IMR-90 (cell line): ENCODE data around the gene RAB25. TPM values are rescaled to one million over a fixed set of nuclear protein-coding genes. Genes with fewer than 3 reads are reported as not detected.
A peak's percentile ranks its signal among the peaks of the same experiment; 100 is the strongest.

Experiments
- ATAC-seq: fragments of 200-7000 bp; cut with Tn5 transposase; 2 replicates; pipeline ENCODE4 v1.9.1; 2020; ENCODE audit warnings: low read depth, mild to moderate bottlenecking, moderate library complexity
- BruUV-seq: library from RNA; stranded (reverse); fragments of 400-500 nt; replicated peaks from 2 replicates; lab custom pipeline; 2021; lab: Mats Ljungman, UMichigan
- CTCF ChIA-PET: fragments of 300-600 bp; formaldehyde crosslinking; extraction: SDS; loops from one replicate; lab custom pipeline; 2021; ENCODE audit warnings: antibody characterized with exemption; lab: Yijun Ruan, JAX
- POLR2A ChIA-PET: fragments of 300-600 bp; sonication (Branson Sonifier 250); formaldehyde crosslinking; loops from one replicate; lab custom pipeline; 2022; ENCODE audit warnings: antibody characterized with exemption; ENCODE audit not compliant: unreplicated experiment; lab: Charles Lee
- DNase-seq: peaks from one replicate; pipeline ENCODE4 v3.0.0; 2013
- H2AFZ ChIP-seq: replicated peaks from 2 replicates; pipeline ENCODE3; 2013; ENCODE audit warnings: low read length, mild to moderate bottlenecking; ENCODE audit not compliant: poor library complexity
- H2AK5ac ChIP-seq: 2 replicates; pipeline ENCODE4 v1.6.1; 2013; ENCODE audit warnings: low read depth, low read length, inconsistent platforms
- H2AK9ac ChIP-seq: replicated peaks from 2 replicates; pipeline ENCODE3; 2013; ENCODE audit warnings: mild to moderate bottlenecking, low read depth, low read length, moderate library complexity; ENCODE audit not compliant: poor library complexity
- H2BK120ac ChIP-seq: 2 replicates; pipeline ENCODE4 v1.6.1; 2013; ENCODE audit warnings: low read depth, low read length, inconsistent platforms
- H2BK15ac ChIP-seq: 3 replicates; pipeline ENCODE4 v1.6.1; 2013; ENCODE audit warnings: low read depth, low read length, inconsistent platforms
- H2BK20ac ChIP-seq: 2 replicates; pipeline ENCODE4 v1.6.1; 2013; ENCODE audit warnings: low read depth, mild to moderate bottlenecking, inconsistent platforms, low read length, moderate library complexity
- H2BK5ac ChIP-seq: 2 replicates; pipeline ENCODE4 v1.6.1; 2013; ENCODE audit warnings: mild to moderate bottlenecking, low read depth, low read length, inconsistent platforms; ENCODE audit not compliant: poor library complexity, severe bottlenecking
- H3K14ac ChIP-seq: replicated peaks from 2 replicates; pipeline ENCODE4 v1.6.1; 2013; ENCODE audit warnings: low read depth, low read length, inconsistent platforms
- H3K18ac ChIP-seq: 2 replicates; pipeline ENCODE4 v1.6.1; 2013; ENCODE audit warnings: low read depth, low read length, control low read depth
- H3K23ac ChIP-seq: 2 replicates; pipeline ENCODE4 v1.6.1; 2013; ENCODE audit warnings: low read depth, low read length, inconsistent platforms
- H3K27ac ChIP-seq: 2 replicates; pipeline ENCODE4 v1.5.1; 2013; ENCODE audit warnings: mild to moderate bottlenecking, control low read depth, low read length; ENCODE audit not compliant: insufficient read depth
- H3K27me3 ChIP-seq: 2 replicates; pipeline ENCODE4 v1.6.1; 2013; ENCODE audit warnings: low read length; ENCODE audit not compliant: control insufficient read depth, insufficient read depth
- H3K36me3 ChIP-seq: 2 replicates; pipeline ENCODE4 v1.6.1; 2013; ENCODE audit warnings: low read length, mixed read lengths; ENCODE audit not compliant: control insufficient read depth, insufficient read depth
- H3K4ac ChIP-seq: 2 replicates; pipeline ENCODE4 v1.6.1; 2013; ENCODE audit warnings: low read depth, low read length, inconsistent platforms
- H3K4me1 ChIP-seq: 2 replicates; pipeline ENCODE4 v1.6.1; 2013; ENCODE audit warnings: low read length, mixed read lengths; ENCODE audit not compliant: control insufficient read depth, insufficient read depth
- H3K4me2 ChIP-seq: 2 replicates; pipeline ENCODE4 v1.6.1; 2013; ENCODE audit warnings: low read depth, mild to moderate bottlenecking, control low read depth, low read length, moderate library complexity
- H3K4me3 ChIP-seq: 2 replicates; pipeline ENCODE4 v1.5.1; 2013; ENCODE audit warnings: low read depth, mild to moderate bottlenecking, control low read depth, low read length, moderate library complexity; ENCODE audit not compliant: insufficient read depth
- H3K56ac ChIP-seq: 2 replicates; pipeline ENCODE4 v1.6.1; 2013; ENCODE audit warnings: low read length, inconsistent platforms; ENCODE audit not compliant: insufficient read depth; ENCODE audit errors: extremely low read depth
- H3K79me1 ChIP-seq, 2 experiments: 2 replicates each; pipeline ENCODE4 v1.6.1; 2013; ENCODE audit warnings: low read length in 2 of 2, inconsistent platforms in 1 of 2, low read depth in 1 of 2
- H3K9ac ChIP-seq: 2 replicates; pipeline ENCODE4 v1.6.1; 2013; ENCODE audit warnings: low read depth, low read length, control low read depth
- H3K9me1 ChIP-seq: 2 replicates; pipeline ENCODE4 v1.6.1; 2013; ENCODE audit warnings: low read length, inconsistent platforms; ENCODE audit not compliant: insufficient read depth
- H3K9me3 ChIP-seq: 2 replicates; pipeline ENCODE4 v1.6.1; 2013; ENCODE audit warnings: low read length; ENCODE audit not compliant: control insufficient read depth, insufficient read depth
- H4K20me1 ChIP-seq: 2 replicates; pipeline ENCODE4 v1.6.1; 2013; ENCODE audit warnings: low read length, inconsistent platforms; ENCODE audit not compliant: insufficient read depth
- H4K5ac ChIP-seq: 2 replicates; pipeline ENCODE4 v1.6.1; 2013; ENCODE audit warnings: mild to moderate bottlenecking, low read depth, low read length, control low read depth
- H4K8ac ChIP-seq, 2 experiments: 2 replicates each; pipeline ENCODE4 v1.6.1; 2013; ENCODE audit warnings: low read depth in 2 of 2, low read length in 2 of 2, control low read depth in 1 of 2, inconsistent platforms in 1 of 2
- H4K91ac ChIP-seq: 2 replicates; pipeline ENCODE4 v1.6.1; 2013; ENCODE audit warnings: low read depth, low read length, inconsistent platforms; ENCODE audit not compliant: insufficient read depth
- CEBPB ChIP-seq: IDR thresholded peaks from 2 replicates; pipeline ENCODE4 v1.6.1; 2012; ENCODE audit warnings: low read depth, low read length, improper control_type of control experiment
- MAFK ChIP-seq: IDR thresholded peaks from 2 replicates; pipeline ENCODE4 v1.6.1; 2012; ENCODE audit warnings: low read depth, low read length, improper control_type of control experiment
- POLR2A ChIP-seq: IDR thresholded peaks from 2 replicates; pipeline ENCODE4 v1.6.1; 2012; ENCODE audit warnings: mild to moderate bottlenecking, low read depth, low read length
- WGBS, 2 experiments: methylation state at CpG; one replicate each; pipeline versions ENCODE4 v1.1.5 to v1.1.7; 2013; ENCODE audit warnings: missing lambda C conversion rate in 2 of 2; ENCODE audit not compliant: insufficient read length in 1 of 2; ENCODE audit errors: extremely low coverage in 2 of 2; 5-methylcytosine and 5-hydroxymethylcytosine counted together
- dilution Hi-C: fragments of 300-500 bp; cut with HindIII; formaldehyde crosslinking; loops from one replicate; pipeline ENCODE4 v1.14.3; 2018; ENCODE audit warnings: low sequenced_read_pairs; ENCODE audit not compliant: unreplicated experiment
- in situ Hi-C: fragments of 300-500 bp; cut with MboI; formaldehyde crosslinking; loops from 3 replicates; pipeline ENCODE4 v1.14.3; 2019; ENCODE audit warnings: low sequenced_read_pairs, inconsistent platforms, mixed read lengths
- intact Hi-C: fragments of 100-400 bp; cut with micrococcal nuclease; formaldehyde crosslinking; loops from 2 replicates; pipeline ENCODE4 v1.10.0; 2022
- polyA plus RNA-seq, 3 experiments: library from polyadenylated mRNA; depleted of rRNA; stranded (reverse); fragments of >200 nt; gene quantifications; 2 replicates each; pipeline ENCODE4 v1.2.3, GENCODE V29; 2012; ENCODE audit warnings: low replicate concordance in 1 of 3
- total RNA-seq: library from RNA; depleted of rRNA; stranded (reverse); fragments of >200 nt; gene quantifications from 2 replicates; pipeline ENCODE4 v1.2.3, GENCODE V29; 2012
- TF ChIP-seq, protein P1 (sequence below): fragments of 150-350 bp; IDR thresholded peaks from 2 replicates; pipeline ENCODE4 v1.6.1; 2016; ENCODE audit warnings: low read depth, mild to moderate bottlenecking, low read length, moderate library complexity, borderline replicate concordance
- TF ChIP-seq, protein P2 (sequence below): conservative IDR thresholded peaks from 2 replicates; pipeline ENCODE4 v1.5.1; 2012; ENCODE audit warnings: mild to moderate bottlenecking, low read depth, low read length, improper control_type of control experiment
- TF ChIP-seq, protein P3 (sequence below): fragments of 150-350 bp; IDR thresholded peaks from 2 replicates; pipeline ENCODE4 v1.6.1; 2017; ENCODE audit warnings: mild to moderate bottlenecking, antibody characterized with exemption, low read length, low read depth

RAB25 gene
- total and polyA plus RNA-seq, 2 of the 4 experiments (the other 2 are of a cell fraction): not detected

DNA sequence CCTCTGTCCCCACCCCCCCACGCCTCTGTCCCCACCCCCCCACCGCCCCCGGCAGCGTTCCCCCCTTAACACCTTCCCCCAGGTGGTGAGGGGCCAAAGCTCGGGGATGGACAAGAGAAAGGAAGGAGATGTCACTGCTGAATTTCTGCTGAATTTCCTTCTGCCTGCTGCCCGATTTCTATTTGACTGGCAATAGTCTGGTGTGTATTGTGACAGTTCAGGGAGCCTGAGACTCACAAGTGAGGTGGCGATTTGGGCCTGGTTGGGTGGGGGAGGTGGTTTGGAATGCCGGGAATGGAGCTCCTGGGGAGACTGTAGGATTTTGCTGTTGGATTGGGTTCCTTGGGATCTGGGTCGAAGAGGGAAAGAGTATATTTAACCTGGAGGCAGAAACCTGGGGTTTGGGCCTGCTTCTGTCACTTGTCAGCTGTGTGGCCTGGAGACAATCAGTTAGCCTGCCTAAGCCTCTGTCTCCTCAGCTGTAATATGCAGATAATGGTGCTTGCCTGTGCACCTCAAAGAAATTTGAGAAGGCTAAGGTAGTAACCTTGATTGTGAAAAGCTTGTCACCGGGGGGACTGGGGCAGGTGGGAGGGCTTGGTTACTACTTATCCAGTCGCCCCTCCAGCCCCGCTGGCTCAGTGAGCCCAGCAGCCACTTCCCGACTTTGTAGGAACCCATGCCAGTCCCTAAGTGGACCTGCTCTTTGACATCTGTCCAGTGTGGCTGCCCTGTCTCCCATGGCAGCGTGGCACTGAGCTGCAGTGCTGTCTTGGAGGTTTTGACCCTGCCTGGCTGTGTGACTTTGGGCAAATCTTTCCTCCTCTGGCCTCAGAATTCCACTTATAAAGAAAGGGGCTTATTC, 45.9 kb downstream of the RAB25 start:
- BruUV-seq: no TSS peak
- intact Hi-C loops (loop anchor here (1.0 kb wide), 1 partner anchor 7 kb away; the partner anchor contains the start of gene LMNA), in situ Hi-C loops (no loop called here), dilution Hi-C loops (no loop called here)
- Histone ChIP-seq H3K4me3 (peak overlapping the region; percentile 14; the same call in 1 of the 2 replicates), H2AK9ac (peak overlapping the region; percentile 77), H2BK120ac (peak overlapping the region; percentile 52), H4K20me1 (no peaks in the 10 kb centered on the region), H4K8ac (peak overlapping the region; percentile 3 to 84; a peak in 1 of 4 replicates), H2AFZ (peak overlapping the region; percentile 43), H3K4ac (peak overlapping the region; percentile 90), H3K4me2 (peak overlapping the region; percentile 72), H3K79me1 (peaks cover 22 to 60% of the 10 kb centered on the region in 2 experiments), H2AK5ac (peak overlapping the region; percentile 98), H4K91ac (peak overlapping the region; percentile 70), H3K4me1 (peaks cover 45% of the 10 kb centered on the region), H3K9ac (peak overlapping the region; percentile 30; the same call in 1 of the 2 replicates), H3K18ac (peak overlapping the region; percentile 26), H3K9me3 (no peaks in the 10 kb centered on the region), H2BK20ac (peak overlapping the region; percentile 19), H3K27me3 (no peaks in the 10 kb centered on the region), H3K27ac (peak overlapping the region; percentile 35), H3K23ac (peak overlapping the region; percentile 70), H2BK15ac (peak overlapping the region; percentile 16; the same call in 1 of the 3 replicates), H3K36me3 (no peaks in the 10 kb centered on the region), H3K14ac (peak overlapping the region; percentile 80), H2BK5ac (peak overlapping the region; percentile 15), H3K56ac (0 out of 2 replicates have a peak overlapping the region, but pooled peaks have one; percentile 41), H4K5ac (peak overlapping the region; percentile 24), H3K9me1 (peaks cover 32% of the 10 kb centered on the region)
- ChIA-PET POLR2A (no interaction called here), CTCF (interaction anchor here (1.0 kb wide), 1 partner anchor 23 kb away, joined by 3 read pairs; no protein-coding TSS in a partner anchor)
- 58% methylated on average over 4 of the region's 14 CpGs; no CpG with 5 or more reads in 1 of the 2 experiments for WGBS, 2 experiments
- TF ChIP-seq, protein P1, sequence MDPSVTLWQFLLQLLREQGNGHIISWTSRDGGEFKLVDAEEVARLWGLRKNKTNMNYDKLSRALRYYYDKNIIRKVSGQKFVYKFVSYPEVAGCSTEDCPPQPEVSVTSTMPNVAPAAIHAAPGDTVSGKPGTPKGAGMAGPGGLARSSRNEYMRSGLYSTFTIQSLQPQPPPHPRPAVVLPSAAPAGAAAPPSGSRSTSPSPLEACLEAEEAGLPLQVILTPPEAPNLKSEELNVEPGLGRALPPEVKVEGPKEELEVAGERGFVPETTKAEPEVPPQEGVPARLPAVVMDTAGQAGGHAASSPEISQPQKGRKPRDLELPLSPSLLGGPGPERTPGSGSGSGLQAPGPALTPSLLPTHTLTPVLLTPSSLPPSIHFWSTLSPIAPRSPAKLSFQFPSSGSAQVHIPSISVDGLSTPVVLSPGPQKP: no peak
- TF ChIP-seq, protein P2, sequence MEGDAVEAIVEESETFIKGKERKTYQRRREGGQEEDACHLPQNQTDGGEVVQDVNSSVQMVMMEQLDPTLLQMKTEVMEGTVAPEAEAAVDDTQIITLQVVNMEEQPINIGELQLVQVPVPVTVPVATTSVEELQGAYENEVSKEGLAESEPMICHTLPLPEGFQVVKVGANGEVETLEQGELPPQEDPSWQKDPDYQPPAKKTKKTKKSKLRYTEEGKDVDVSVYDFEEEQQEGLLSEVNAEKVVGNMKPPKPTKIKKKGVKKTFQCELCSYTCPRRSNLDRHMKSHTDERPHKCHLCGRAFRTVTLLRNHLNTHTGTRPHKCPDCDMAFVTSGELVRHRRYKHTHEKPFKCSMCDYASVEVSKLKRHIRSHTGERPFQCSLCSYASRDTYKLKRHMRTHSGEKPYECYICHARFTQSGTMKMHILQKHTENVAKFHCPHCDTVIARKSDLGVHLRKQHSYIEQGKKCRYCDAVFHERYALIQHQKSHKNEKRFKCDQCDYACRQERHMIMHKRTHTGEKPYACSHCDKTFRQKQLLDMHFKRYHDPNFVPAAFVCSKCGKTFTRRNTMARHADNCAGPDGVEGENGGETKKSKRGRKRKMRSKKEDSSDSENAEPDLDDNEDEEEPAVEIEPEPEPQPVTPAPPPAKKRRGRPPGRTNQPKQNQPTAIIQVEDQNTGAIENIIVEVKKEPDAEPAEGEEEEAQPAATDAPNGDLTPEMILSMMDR: no peak
- TF ChIP-seq CEBPB (0 out of 2 replicates have a peak, but pooled peaks have one; percentile 8), POLR2A (no peak), MAFK (no peak)
- TF ChIP-seq, protein P3, sequence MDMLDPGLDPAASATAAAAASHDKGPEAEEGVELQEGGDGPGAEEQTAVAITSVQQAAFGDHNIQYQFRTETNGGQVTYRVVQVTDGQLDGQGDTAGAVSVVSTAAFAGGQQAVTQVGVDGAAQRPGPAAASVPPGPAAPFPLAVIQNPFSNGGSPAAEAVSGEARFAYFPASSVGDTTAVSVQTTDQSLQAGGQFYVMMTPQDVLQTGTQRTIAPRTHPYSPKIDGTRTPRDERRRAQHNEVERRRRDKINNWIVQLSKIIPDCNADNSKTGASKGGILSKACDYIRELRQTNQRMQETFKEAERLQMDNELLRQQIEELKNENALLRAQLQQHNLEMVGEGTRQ: no peak
- ATAC-seq (peak; percentile 15), DNase-seq (peak; percentile 40)
